HAP-1 (cell line): ENCODE measurements around the gene CCDC12.

Experiments used
- DNase-seq, 2 experiments: peaks; one replicate each; pipeline ENCODE4 v3.0.0-alpha.2; 2016 to 2020; ENCODE audit warnings: low spot score in 2 of 2
- H3K27me3 ChIP-seq: fragments of 250-450 bp; sonication (Bioruptor Pico); 2 replicates; pipeline ENCODE4 v1.5.1; 2020; ENCODE audit warnings: low read depth, mild to moderate bottlenecking, moderate library complexity
- H3K36me3 ChIP-seq: fragments of 250-450 bp; sonication (Bioruptor Pico); replicated peaks from 2 replicates; pipeline ENCODE4 v1.5.1; 2020; ENCODE audit warnings: mild to moderate bottlenecking
- H3K4me1 ChIP-seq: fragments of 250-450 bp; sonication (Bioruptor Pico); 2 replicates; pipeline ENCODE4 v1.5.1; 2020; ENCODE audit warnings: mild to moderate bottlenecking
- H3K4me3 ChIP-seq: fragments of 250-450 bp; sonication (Bioruptor Pico); 2 replicates; pipeline ENCODE4 v1.5.1; 2020; ENCODE audit warnings: mild to moderate bottlenecking, moderate library complexity
- H3K9me3 ChIP-seq: fragments of 250-450 bp; sonication (Bioruptor Pico); 2 replicates; pipeline ENCODE4 v1.5.1; 2020; ENCODE audit warnings: mild to moderate bottlenecking, moderate library complexity
- in situ Hi-C: fragments of 300-500 bp; cut with MboI; formaldehyde crosslinking; loops from 3 replicates; pipeline ENCODE4 v1.14.3; 2020; ENCODE audit warnings: low sequenced_read_pairs, inconsistent platforms, mixed read lengths

The CCDC12 gene

GRCh38 chr3:46903341-46904302 lies 72.9 kb downstream of the CCDC12 start:
- H3K27me3 ChIP-seq: no peaks in the 10 kb centered on the region
- DNase-seq: no peak
- H3K36me3 ChIP-seq: no peaks in the 10 kb centered on the region
- H3K4me3 ChIP-seq: no peak overlapping the region
- in situ Hi-C loops: loop anchor here (25.0 kb wide), 1 partner anchor 459 kb away; no protein-coding TSS in a partner anchor
- H3K9me3 ChIP-seq: no peaks in the 10 kb centered on the region
- H3K4me1 ChIP-seq: no peaks in the 10 kb centered on the region

DNA sequence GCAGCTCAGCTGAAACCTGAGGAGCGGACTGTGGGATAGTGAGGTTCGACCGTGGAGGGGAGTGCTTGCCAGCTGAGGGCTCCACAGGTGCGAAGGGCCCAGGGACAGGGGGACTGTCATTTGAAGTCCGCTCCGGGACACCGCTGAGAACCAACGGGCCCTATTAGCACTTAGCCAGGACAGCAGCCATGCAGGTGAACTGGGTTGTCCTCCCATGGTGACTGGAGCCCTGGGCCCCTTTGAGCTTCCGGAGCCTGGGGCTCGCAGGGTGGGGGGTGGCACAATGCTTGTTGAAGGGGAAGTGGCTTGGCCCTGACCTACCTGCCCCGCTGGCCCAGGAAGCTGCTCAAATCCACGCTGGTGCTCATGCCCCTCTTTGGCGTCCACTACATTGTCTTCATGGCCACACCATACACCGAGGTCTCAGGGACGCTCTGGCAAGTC lies 74.3 kb downstream of the CCDC12 start:
- no peaks in the 10 kb centered on the region for H3K9me3 ChIP-seq
- no peaks in the 10 kb centered on the region for H3K27me3 ChIP-seq
- no peak overlapping the region for H3K4me3 ChIP-seq
- in situ Hi-C loops: loop anchor here (25.0 kb wide), 1 partner anchor 460 kb away; no protein-coding TSS in a partner anchor
- no peak for DNase-seq
- H3K36me3 ChIP-seq: no peaks in the 10 kb centered on the region
- no peaks in the 10 kb centered on the region for H3K4me1 ChIP-seq

GRCh38 chr3:46901591-46902187 lies 74.9 kb downstream of the CCDC12 start:
- no peaks in the 10 kb centered on the region for H3K9me3 ChIP-seq
- H3K36me3 ChIP-seq: no peaks in the 10 kb centered on the region
- no peaks in the 10 kb centered on the region for H3K27me3 ChIP-seq
- H3K4me1 ChIP-seq: no peaks in the 10 kb centered on the region
- in situ Hi-C loops: loop anchor here (25.0 kb wide), 1 partner anchor 461 kb away; no protein-coding TSS in a partner anchor
- no peak for DNase-seq
- H3K4me3 ChIP-seq: no peak overlapping the region

DNA sequence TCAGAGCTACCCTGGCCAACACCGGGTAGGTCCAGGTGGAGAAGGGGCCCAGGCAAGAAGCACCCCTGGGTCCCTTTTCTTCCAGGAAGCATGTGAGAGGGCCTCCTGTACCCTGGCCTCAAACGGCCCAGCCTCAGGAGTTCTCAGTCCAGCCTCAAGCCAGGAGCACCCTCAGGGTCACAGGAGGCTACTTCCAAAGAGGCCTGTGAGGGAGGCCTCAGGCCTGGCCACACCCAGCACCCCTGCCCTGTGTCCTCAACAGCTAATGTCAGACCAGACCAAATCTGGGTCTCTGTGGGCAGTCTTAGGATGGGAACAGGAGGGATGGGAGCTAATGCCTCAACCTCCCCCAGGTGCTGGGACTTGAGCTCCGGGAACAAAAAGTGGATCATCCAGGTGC lies 75.5 kb downstream of the CCDC12 start:
- no peaks in the 10 kb centered on the region for H3K36me3 ChIP-seq

DNA sequence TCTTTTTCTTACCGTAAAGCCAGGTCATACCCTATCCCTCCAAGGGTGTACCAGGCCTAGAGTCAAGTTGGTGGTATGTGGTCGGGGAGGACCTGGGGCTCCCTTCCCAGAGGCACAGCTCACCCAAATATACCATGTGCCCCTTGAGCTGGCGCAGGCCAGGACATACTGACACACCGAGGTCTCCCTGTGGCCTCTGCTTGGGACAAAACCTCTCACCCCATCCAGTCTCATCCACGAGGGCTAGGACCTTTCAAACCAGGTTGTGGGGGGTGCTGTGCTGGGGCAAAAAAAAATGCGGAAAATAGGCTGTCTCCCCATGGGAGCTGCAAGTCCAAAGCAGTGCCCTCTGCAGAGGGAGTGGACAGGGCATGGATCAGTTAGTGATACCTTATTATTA lies 76.2 kb downstream of the CCDC12 start:
- in situ Hi-C loops: loop anchor here (25.0 kb wide), 1 partner anchor 462 kb away; no protein-coding TSS in a partner anchor
- Histone ChIP-seq H3K9me3 (no peaks in the 10 kb centered on the region), H3K36me3 (no peaks in the 10 kb centered on the region), H3K4me1 (no peaks in the 10 kb centered on the region), H3K27me3 (no peaks in the 10 kb centered on the region), H3K4me3 (no peak overlapping the region)
- no peak for DNase-seq

More for the DNA sequence above, 75.5 kb downstream of the CCDC12 start:
- Histone ChIP-seq H3K27me3 (no peaks in the 10 kb centered on the region), H3K9me3 (no peaks in the 10 kb centered on the region), H3K4me1 (no peaks in the 10 kb centered on the region), H3K4me3 (no peak overlapping the region)
- in situ Hi-C loops: loop anchor here (25.0 kb wide), 1 partner anchor 461 kb away; no protein-coding TSS in a partner anchor
- no peak for DNase-seq

- Histone ChIP-seq H3K4me3 (no peak overlapping the region), H3K27me3 (no peaks in the 10 kb centered on the region), H3K9me3 (no peaks in the 10 kb centered on the region), H3K36me3 (no peaks in the 10 kb centered on the region), H3K4me1 (no peaks in the 10 kb centered on the region)
- in situ Hi-C loops: loop anchor here (25.0 kb wide), 1 partner anchor 462 kb away; no protein-coding TSS in a partner anchor
- DNase-seq: no peak
Measured at GRCh38 chr3:46900007-46900292, 76.6 kb downstream of the CCDC12 start.

DNA sequence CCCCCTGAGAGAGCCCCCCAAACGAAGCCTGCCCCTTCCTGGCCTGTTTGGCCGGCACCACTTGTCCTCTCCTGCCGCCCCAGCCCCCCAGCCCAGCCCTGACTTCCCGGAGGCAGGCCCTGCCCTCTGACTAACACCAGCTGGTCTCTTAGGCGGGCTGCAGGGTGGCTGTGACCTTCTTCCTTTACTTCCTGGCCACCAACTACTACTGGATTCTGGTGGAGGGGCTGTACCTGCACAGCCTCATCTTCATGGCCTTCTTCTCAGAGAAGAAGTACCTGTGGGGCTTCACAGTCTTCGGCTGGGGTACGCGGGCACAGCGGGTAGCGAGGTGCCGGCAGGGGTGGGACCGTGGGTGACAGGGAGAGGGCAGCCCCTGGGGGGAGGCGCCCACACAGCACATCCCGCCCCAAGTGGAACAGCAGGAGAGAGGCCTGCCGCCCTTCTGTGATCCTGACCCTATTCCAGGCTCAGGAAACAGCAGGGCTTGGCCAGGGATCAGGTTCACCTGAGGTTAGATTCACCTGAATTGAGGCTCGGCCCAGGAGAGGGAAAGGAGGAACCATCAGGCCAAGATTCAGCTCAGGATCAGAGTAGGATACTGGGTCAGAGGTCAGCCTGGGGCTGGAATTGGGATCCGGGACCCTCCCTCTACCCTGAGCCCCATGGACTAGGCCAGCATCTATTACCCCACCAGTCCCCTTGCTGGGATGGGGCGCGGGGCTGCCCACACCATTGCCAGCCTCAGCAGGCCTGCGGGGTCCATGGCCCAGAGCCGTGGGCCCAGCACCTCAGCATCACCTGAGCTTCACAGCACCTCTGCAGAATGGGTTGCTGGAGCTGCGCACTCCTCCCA lies 77.2 kb downstream of the CCDC12 start:
- in situ Hi-C loops: loop anchor here (5.0 to 25.0 kb wide), 3 partner anchors 202 to 463 kb away; no protein-coding TSS in a partner anchor
- Histone ChIP-seq H3K4me3 (no peak overlapping the region), H3K4me1 (no peaks in the 10 kb centered on the region), H3K27me3 (no peaks in the 10 kb centered on the region), H3K9me3 (no peaks in the 10 kb centered on the region), H3K36me3 (no peaks in the 10 kb centered on the region)
- no peak for DNase-seq

GRCh38 chr3:46898321-46899150 lies 78.0 kb downstream of the CCDC12 start:
- Histone ChIP-seq H3K4me3 (no peak overlapping the region), H3K4me1 (no peaks in the 10 kb centered on the region), H3K27me3 (no peaks in the 10 kb centered on the region), H3K9me3 (no peaks in the 10 kb centered on the region), H3K36me3 (no peaks in the 10 kb centered on the region)
- in situ Hi-C loops: loop anchor here (5.0 to 10.0 kb wide), 2 partner anchors 201 to 414 kb away; no protein-coding TSS in a partner anchor
- DNase-seq: no peak

DNA sequence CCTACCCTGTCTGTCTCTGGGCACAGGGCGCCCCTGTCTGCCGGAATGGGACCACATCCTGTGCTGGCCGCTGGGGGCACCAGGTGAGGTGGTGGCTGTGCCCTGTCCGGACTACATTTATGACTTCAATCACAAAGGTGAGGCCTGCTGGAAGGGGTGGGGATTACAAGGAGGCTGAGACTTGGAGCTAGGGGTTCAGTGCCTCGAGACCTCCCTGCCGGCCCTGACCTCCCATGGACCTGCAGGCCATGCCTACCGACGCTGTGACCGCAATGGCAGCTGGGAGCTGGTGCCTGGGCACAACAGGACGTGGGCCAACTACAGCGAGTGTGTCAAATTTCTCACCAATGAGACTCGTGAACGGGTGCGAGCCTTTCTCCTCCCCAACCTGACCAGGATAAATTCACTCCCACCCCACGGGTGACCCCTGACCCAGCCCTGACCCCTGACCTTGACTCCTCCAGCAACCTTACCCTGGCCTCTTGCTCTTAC lies 78.7 kb downstream of the CCDC12 start:
- Histone ChIP-seq H3K36me3 (no peaks in the 10 kb centered on the region), H3K4me1 (no peaks in the 10 kb centered on the region), H3K9me3 (no peaks in the 10 kb centered on the region), H3K27me3 (no peaks in the 10 kb centered on the region), H3K4me3 (no peak overlapping the region)
- no peak for DNase-seq
- in situ Hi-C loops: loop anchor here (5.0 to 10.0 kb wide), 2 partner anchors 201 to 413 kb away; no protein-coding TSS in a partner anchor

DNA sequence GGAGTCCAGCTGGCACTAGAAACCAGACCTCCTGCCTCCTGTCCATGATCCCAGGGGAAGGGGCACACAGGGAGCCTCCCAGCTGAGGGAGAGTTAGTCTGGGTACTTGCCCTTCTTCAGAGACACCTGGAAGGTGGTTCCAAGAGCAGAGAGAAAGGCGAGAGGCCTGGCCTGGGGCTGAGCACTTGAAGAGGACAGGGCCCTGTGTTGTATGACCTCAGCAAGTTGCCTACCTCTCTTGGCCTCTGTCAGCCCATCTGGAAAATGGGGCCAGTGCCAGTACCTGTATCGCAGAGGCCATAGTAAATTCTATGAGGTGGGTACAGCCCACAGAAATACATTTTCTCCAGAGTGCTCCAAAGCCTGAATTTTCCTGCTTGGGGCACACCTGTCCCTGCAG lies 79.5 kb downstream of the CCDC12 start:
- Histone ChIP-seq H3K4me3 (no peak overlapping the region), H3K36me3 (no peaks in the 10 kb centered on the region), H3K4me1 (no peaks in the 10 kb centered on the region), H3K27me3 (no peaks in the 10 kb centered on the region), H3K9me3 (no peaks in the 10 kb centered on the region)
- in situ Hi-C loops: loop anchor here (5.0 to 10.0 kb wide), 2 partner anchors 200 to 412 kb away; no protein-coding TSS in a partner anchor
- DNase-seq: no peak

DNA sequence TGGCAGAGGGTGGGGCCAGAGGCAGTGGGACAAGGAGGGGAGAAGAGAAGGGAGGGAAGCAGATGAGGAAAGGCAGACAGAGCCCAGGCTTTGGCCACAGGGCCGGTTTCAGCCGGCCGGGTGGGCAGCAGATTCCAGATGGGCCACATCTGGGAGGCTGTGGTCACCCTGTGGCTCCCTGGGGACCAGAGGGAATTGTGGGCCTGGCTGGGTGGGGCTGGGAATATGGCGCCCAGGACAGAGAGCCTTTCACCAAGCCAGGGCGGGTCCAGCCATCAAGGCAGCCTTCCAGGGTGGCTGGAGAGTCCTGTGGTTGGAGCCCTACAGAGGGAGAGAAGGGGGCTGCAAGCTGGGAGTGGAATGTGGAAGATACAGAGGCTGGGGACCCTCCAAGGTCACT lies 80.2 kb downstream of the CCDC12 start:
- H3K4me1 ChIP-seq: no peaks in the 10 kb centered on the region
- H3K4me3 ChIP-seq: no peak overlapping the region
- no peak for DNase-seq
- no peaks in the 10 kb centered on the region for H3K9me3 ChIP-seq
- H3K36me3 ChIP-seq: no peaks in the 10 kb centered on the region
- in situ Hi-C loops: loop anchor here (5.0 to 10.0 kb wide), 2 partner anchors 199 to 412 kb away; no protein-coding TSS in a partner anchor
- H3K27me3 ChIP-seq: no peaks in the 10 kb centered on the region

DNA sequence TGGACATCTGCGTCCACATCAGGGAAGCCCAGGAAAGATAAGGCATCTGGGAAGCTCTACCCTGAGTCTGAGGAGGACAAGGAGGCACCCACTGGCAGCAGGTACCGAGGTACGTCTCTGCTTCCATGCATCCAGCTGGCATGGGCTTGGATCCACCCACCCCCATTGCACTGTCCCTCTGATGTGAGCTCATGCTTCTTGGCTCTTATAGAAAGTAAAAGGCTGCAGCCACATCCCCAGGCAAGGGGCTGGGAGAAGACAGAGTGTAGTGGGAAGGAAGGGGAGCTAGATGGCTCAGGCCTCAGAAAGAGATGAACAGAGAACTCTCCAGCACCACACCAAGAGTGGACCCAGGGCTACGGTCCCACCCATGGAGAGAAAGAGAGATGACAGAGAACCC lies 80.8 kb downstream of the CCDC12 start:
- Histone ChIP-seq H3K4me1 (no peaks in the 10 kb centered on the region), H3K9me3 (no peaks in the 10 kb centered on the region), H3K27me3 (no peaks in the 10 kb centered on the region), H3K4me3 (no peak overlapping the region), H3K36me3 (no peaks in the 10 kb centered on the region)
- in situ Hi-C loops: loop anchor here (5.0 to 10.0 kb wide), 2 partner anchors 198 to 411 kb away; no protein-coding TSS in a partner anchor
- DNase-seq: no peak
